ENCODE results near the gene PLXND1.
"Not testable (repeated sequence)": the region's sequence is repeated elsewhere in the genome, so short reads cannot be mapped to it uniquely, and the experiment has no call there.

PLXND1 gene

GRCh38 chr3:129520960-129521359 is 85.5 kb downstream of the PLXND1 start:
- Histone ChIP-seq H3K4me1 (ENCODE audit: control insufficient read depth, insufficient read depth, low read length) (peaks cover 16% of the 10 kb centered on the region), H3K4me3 (ENCODE audit: insufficient read depth, low read depth, low read length) (no peak overlapping the region), H3K27ac (ENCODE audit: insufficient read depth, low read depth, low read length, poor library complexity, severe bottlenecking) (no peak overlapping the region), H3K9me3 (ENCODE audit: control insufficient read depth, low read length) (no peaks in the 10 kb centered on the region), H3K27me3 (ENCODE audit: control insufficient read depth, insufficient read depth, low read length, poor library complexity, severe bottlenecking) (no peaks in the 10 kb centered on the region), H3K36me3 (ENCODE audit: control insufficient read depth, insufficient read depth, low read length) (peaks cover 6% of the 10 kb centered on the region)
- 82 to 87% methylated on average over 4 of the region's 4 CpGs for WGBS, 2 experiments

- Histone ChIP-seq H3K9me3 (ENCODE audit: control insufficient read depth, low read length) (no peaks in the 10 kb centered on the region), H3K4me1 (ENCODE audit: control insufficient read depth, insufficient read depth, low read length) (peaks cover 16% of the 10 kb centered on the region), H3K36me3 (ENCODE audit: control insufficient read depth, insufficient read depth, low read length) (peaks cover 6% of the 10 kb centered on the region), H3K4me3 (ENCODE audit: insufficient read depth, low read depth, low read length) (no peak overlapping the region), H3K27me3 (ENCODE audit: control insufficient read depth, insufficient read depth, low read length, poor library complexity, severe bottlenecking) (no peaks in the 10 kb centered on the region), H3K27ac (ENCODE audit: insufficient read depth, low read depth, low read length, poor library complexity, severe bottlenecking) (no peak overlapping the region)
- 95 to 96% methylated on average over 15 of the region's 15 CpGs for WGBS, 2 experiments
Observed at GRCh38 chr3:129519896-129520715, 86.4 kb downstream of the PLXND1 start.

DNA sequence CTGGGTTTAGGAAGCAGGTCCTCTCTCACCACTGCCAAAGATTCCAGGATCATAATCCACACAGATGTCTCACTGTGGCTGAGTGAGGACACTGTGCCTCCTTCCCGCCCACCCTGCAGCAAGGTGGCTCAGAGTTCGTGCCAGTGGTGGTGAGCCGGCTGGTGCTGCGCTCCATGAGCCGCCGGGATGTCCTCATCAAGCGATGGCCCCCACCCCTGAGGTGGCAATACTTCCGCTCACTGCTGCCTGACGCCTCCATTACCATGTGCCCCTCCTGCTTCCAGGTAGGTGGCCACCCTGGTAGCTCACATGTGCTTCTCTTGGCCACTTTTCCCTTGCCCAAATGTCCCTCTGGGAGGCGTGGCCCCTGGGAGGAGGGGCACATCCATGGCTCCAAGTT is 87.0 kb downstream of the PLXND1 start:
- peaks cover 6% of the 10 kb centered on the region for H3K36me3 ChIP-seq (ENCODE audit: control insufficient read depth, insufficient read depth, low read length)

DNA sequence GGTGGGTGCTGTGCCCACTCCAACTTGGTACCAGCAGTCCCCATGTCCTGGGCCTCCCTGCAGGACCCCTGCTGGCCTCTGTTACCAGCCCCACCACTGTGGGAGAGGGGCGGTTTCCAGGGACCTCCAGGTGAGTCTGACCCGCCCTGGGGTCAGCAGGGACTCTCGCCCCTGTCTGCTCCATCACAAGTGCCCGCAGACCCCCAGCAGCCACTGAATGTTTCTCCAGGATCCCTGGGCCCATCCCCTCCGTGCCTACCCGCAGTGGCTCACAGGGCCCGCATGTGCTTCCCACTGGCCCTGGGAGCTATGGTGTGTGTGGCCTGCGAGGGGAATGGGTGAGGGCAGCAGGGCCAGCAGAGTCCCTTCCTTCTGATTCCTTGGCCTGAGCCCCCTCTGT is 87.9 kb downstream of the PLXND1 start:
- no peaks in the 10 kb centered on the region for H3K9me3 ChIP-seq (ENCODE audit: control insufficient read depth, low read length)
- H3K4me1 ChIP-seq (ENCODE audit: control insufficient read depth, insufficient read depth, low read length) = peaks cover 16% of the 10 kb centered on the region
- 91 to 93% methylated on average over 8 of the region's 8 CpGs for WGBS, 2 experiments
- H3K36me3 ChIP-seq (ENCODE audit: control insufficient read depth, insufficient read depth, low read length) = peaks cover 6% of the 10 kb centered on the region
- no peak overlapping the region for H3K4me3 ChIP-seq (ENCODE audit: insufficient read depth, low read depth, low read length)
- H3K27me3 ChIP-seq (ENCODE audit: control insufficient read depth, insufficient read depth, low read length, poor library complexity, severe bottlenecking) = no peaks in the 10 kb centered on the region
- no peak overlapping the region for H3K27ac ChIP-seq (ENCODE audit: insufficient read depth, low read depth, low read length, poor library complexity, severe bottlenecking)

More for the DNA sequence above, 87.0 kb downstream of the PLXND1 start:
- no peaks in the 10 kb centered on the region for H3K9me3 ChIP-seq (ENCODE audit: control insufficient read depth, low read length)
- no peak overlapping the region for H3K4me3 ChIP-seq (ENCODE audit: insufficient read depth, low read depth, low read length)
- 92 to 93% methylated on average over 10 of the region's 10 CpGs for WGBS, 2 experiments
- H3K27ac ChIP-seq (ENCODE audit: insufficient read depth, low read depth, low read length, poor library complexity, severe bottlenecking) = no peak overlapping the region
- H3K4me1 ChIP-seq (ENCODE audit: control insufficient read depth, insufficient read depth, low read length) = peaks cover 16% of the 10 kb centered on the region
- H3K27me3 ChIP-seq (ENCODE audit: control insufficient read depth, insufficient read depth, low read length, poor library complexity, severe bottlenecking) = no peaks in the 10 kb centered on the region

DNA sequence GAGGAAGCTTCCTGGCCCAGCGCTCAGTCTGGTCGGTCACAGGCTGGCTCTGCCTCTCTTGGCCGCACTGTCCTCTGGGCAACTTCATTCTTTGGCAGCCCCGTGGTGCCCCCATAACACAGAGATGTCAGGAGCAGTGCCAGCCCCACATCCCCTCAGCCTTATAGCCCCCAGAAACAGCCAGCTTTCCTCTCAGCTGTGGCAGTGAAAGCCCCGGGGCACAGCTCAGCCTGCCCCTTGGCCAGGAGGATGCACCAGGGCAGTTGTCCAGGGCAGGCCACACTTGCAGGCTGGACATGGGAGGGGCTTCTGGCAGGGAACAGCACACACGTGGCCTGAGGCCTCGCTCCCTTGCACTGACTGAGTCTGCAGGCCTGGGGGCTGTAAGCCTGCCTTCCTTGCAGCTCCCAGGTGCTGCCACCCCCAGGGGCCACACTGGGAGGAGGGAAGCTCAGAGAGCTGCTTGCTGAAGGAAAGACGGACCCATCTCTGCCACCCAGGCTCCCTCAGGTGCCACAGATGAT is 88.4 kb downstream of the PLXND1 start:
- Histone ChIP-seq H3K4me1 (ENCODE audit: control insufficient read depth, insufficient read depth, low read length) (peaks cover 16% of the 10 kb centered on the region), H3K9me3 (ENCODE audit: control insufficient read depth, low read length) (no peaks in the 10 kb centered on the region), H3K27me3 (ENCODE audit: control insufficient read depth, insufficient read depth, low read length, poor library complexity, severe bottlenecking) (no peaks in the 10 kb centered on the region), H3K4me3 (ENCODE audit: insufficient read depth, low read depth, low read length) (no peak overlapping the region), H3K36me3 (ENCODE audit: control insufficient read depth, insufficient read depth, low read length) (peaks cover 6% of the 10 kb centered on the region), H3K27ac (ENCODE audit: insufficient read depth, low read depth, low read length, poor library complexity, severe bottlenecking) (no peak overlapping the region)
- 92 to 93% methylated on average over 8 of the region's 8 CpGs for WGBS, 2 experiments

GRCh38 chr3:129517516-129517915 is 89.0 kb downstream of the PLXND1 start:
- Histone ChIP-seq H3K36me3 (ENCODE audit: control insufficient read depth, insufficient read depth, low read length) (peaks cover 6% of the 10 kb centered on the region), H3K4me1 (ENCODE audit: control insufficient read depth, insufficient read depth, low read length) (peaks cover 16% of the 10 kb centered on the region), H3K27me3 (ENCODE audit: control insufficient read depth, insufficient read depth, low read length, poor library complexity, severe bottlenecking) (no peaks in the 10 kb centered on the region), H3K27ac (ENCODE audit: insufficient read depth, low read depth, low read length, poor library complexity, severe bottlenecking) (no peak overlapping the region), H3K4me3 (ENCODE audit: insufficient read depth, low read depth, low read length) (no peak overlapping the region), H3K9me3 (ENCODE audit: control insufficient read depth, low read length) (no peaks in the 10 kb centered on the region)
- 92 to 95% methylated on average over 7 of the region's 7 CpGs for WGBS, 2 experiments

GRCh38 chr3:129515821-129516432 is 90.5 kb downstream of the PLXND1 start:
- H3K27me3 ChIP-seq (ENCODE audit: control insufficient read depth, insufficient read depth, low read length, poor library complexity, severe bottlenecking); H3K4me1 ChIP-seq (ENCODE audit: control insufficient read depth, insufficient read depth, low read length); H3K9me3 ChIP-seq (ENCODE audit: control insufficient read depth, low read length); H3K36me3 ChIP-seq (ENCODE audit: control insufficient read depth, insufficient read depth, low read length); H3K4me3 ChIP-seq (ENCODE audit: insufficient read depth, low read depth, low read length); H3K27ac ChIP-seq (ENCODE audit: insufficient read depth, low read depth, low read length, poor library complexity, severe bottlenecking): not testable (repeated sequence)
- 88 to 94% methylated on average over 7 of the region's 7 CpGs for WGBS, 2 experiments

GRCh38 chr3:129515108-129515820 is 91.2 kb downstream of the PLXND1 start:
- H3K27me3 ChIP-seq (ENCODE audit: control insufficient read depth, insufficient read depth, low read length, poor library complexity, severe bottlenecking); H3K27ac ChIP-seq (ENCODE audit: insufficient read depth, low read depth, low read length, poor library complexity, severe bottlenecking); H3K4me1 ChIP-seq (ENCODE audit: control insufficient read depth, insufficient read depth, low read length); H3K9me3 ChIP-seq (ENCODE audit: control insufficient read depth, low read length); H3K36me3 ChIP-seq (ENCODE audit: control insufficient read depth, insufficient read depth, low read length); H3K4me3 ChIP-seq (ENCODE audit: insufficient read depth, low read depth, low read length): not testable (repeated sequence)
- 94 to 95% methylated on average over 17 to 18 of the region's 25 CpGs for WGBS, 2 experiments

DNA sequence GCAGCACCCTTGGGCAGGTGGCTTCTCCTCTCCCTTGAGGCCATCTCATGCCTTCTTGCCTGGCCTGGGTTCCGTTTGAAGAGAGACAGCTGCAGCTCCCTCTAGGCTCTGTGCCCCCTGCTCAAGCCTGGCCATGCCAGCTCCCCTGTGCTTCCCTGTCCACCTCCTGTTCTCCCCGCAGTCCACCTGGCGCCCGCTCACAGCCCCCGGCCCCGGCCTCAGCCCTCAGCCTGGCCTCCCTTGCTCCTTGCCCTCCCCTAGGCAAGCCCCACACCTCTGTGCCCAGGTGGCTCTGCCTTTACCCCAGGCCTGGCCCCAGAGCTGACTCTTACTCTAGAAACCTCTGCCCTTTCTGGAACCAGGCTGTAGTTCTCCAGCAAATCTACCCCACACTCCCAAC is 91.9 kb downstream of the PLXND1 start:
- H3K36me3 ChIP-seq (ENCODE audit: control insufficient read depth, insufficient read depth, low read length) = peaks cover 6% of the 10 kb centered on the region

GRCh38 chr3:129514110-129514509 is 92.4 kb downstream of the PLXND1 start:
- WGBS, 2 experiments = 96 to 97% methylated on average over 10 of the region's 10 CpGs

More for the DNA sequence above, 91.9 kb downstream of the PLXND1 start:
- Histone ChIP-seq H3K4me3 (ENCODE audit: insufficient read depth, low read depth, low read length) (no peak overlapping the region), H3K9me3 (ENCODE audit: control insufficient read depth, low read length) (no peaks in the 10 kb centered on the region), H3K4me1 (ENCODE audit: control insufficient read depth, insufficient read depth, low read length) (no peaks in the 10 kb centered on the region), H3K27me3 (ENCODE audit: control insufficient read depth, insufficient read depth, low read length, poor library complexity, severe bottlenecking) (no peaks in the 10 kb centered on the region), H3K27ac (ENCODE audit: insufficient read depth, low read depth, low read length, poor library complexity, severe bottlenecking) (no peak overlapping the region)
- 94 to 98% methylated on average over 6 of the region's 6 CpGs for WGBS, 2 experiments

More at GRCh38 chr3:129514110-129514509, 92.4 kb downstream of the PLXND1 start:
- no peaks in the 10 kb centered on the region for H3K9me3 ChIP-seq (ENCODE audit: control insufficient read depth, low read length)
- no peaks in the 10 kb centered on the region for H3K4me1 ChIP-seq (ENCODE audit: control insufficient read depth, insufficient read depth, low read length)
- H3K27me3 ChIP-seq (ENCODE audit: control insufficient read depth, insufficient read depth, low read length, poor library complexity, severe bottlenecking) = no peaks in the 10 kb centered on the region
- peaks cover 6% of the 10 kb centered on the region for H3K36me3 ChIP-seq (ENCODE audit: control insufficient read depth, insufficient read depth, low read length)
- no peak overlapping the region for H3K27ac ChIP-seq (ENCODE audit: insufficient read depth, low read depth, low read length, poor library complexity, severe bottlenecking)
- H3K4me3 ChIP-seq (ENCODE audit: insufficient read depth, low read depth, low read length) = no peak overlapping the region
